ENCODE data around the gene ARL13A. TPM values are rescaled to one million over a fixed set of nuclear protein-coding genes. Genes with fewer than 3 reads are reported as not detected.

Gene ARL13A
- total RNA-seq, 2 donors from 2014 or later: not detected

- TF ChIP-seq CTCF (IDR thresholded peaks at IDR 0.05) (no peak), POLR2A (IDR thresholded peaks at IDR 0.05) (no peak)
- no peak overlapping the region for H3K4me3 ChIP-seq
- no peaks in the 10 kb centered on the region for H3K9me3 ChIP-seq
- H3K27ac ChIP-seq: no peak overlapping the region
- ATAC-seq: no peak
- H3K36me3 ChIP-seq (replicated peaks in 1 of 2; ENCODE audit: insufficient read depth in 1 of 2, low read depth in 2 of 2): no peaks in the 10 kb centered on the region
- 72 to 83% methylated on average over 4 of the region's 4 CpGs for WGBS, 2 donors
- intact Hi-C loops (cut with DNase I): no loop called here
- no peak for DNase-seq
- peaks cover 13% of the 10 kb centered on the region for H3K4me1 ChIP-seq
- no peaks in the 10 kb centered on the region for H3K27me3 ChIP-seq
Observed at GRCh38 chrX:100931218-100931924, 38.1 kb upstream of the ARL13A start.

- no peak overlapping the region for H3K27ac ChIP-seq
- H3K36me3 ChIP-seq (replicated peaks in 1 of 2; ENCODE audit: insufficient read depth in 1 of 2, low read depth in 2 of 2): no peaks in the 10 kb centered on the region
- intact Hi-C loops (cut with DNase I): no loop called here
- DNase-seq (no peak), ATAC-seq (no peak)
- TF ChIP-seq CTCF (IDR thresholded peaks at IDR 0.05) (no peak), POLR2A (IDR thresholded peaks at IDR 0.05) (no peak)
- H3K27me3 ChIP-seq: no peaks in the 10 kb centered on the region
- peaks cover 13% of the 10 kb centered on the region for H3K4me1 ChIP-seq
- H3K9me3 ChIP-seq: no peaks in the 10 kb centered on the region
- no peak overlapping the region for H3K4me3 ChIP-seq
- WGBS, 2 donors: 68 to 86% methylated on average over 2 to 3 of the region's 3 CpGs
Observed at GRCh38 chrX:100931925-100932285, 37.6 kb upstream of the ARL13A start.

GRCh38 chrX:100935767-100936166, 33.7 kb upstream of the ARL13A start:
- H3K4me1 ChIP-seq: no peaks in the 10 kb centered on the region
- no peak overlapping the region for H3K4me3 ChIP-seq
- intact Hi-C loops (cut with DNase I): no loop called here
- DNase-seq (no peak), ATAC-seq (no peak)
- H3K36me3 ChIP-seq (replicated peaks in 1 of 2; ENCODE audit: insufficient read depth in 1 of 2, low read depth in 2 of 2): no peaks in the 10 kb centered on the region
- H3K27ac ChIP-seq: no peak overlapping the region
- H3K9me3 ChIP-seq: no peaks in the 10 kb centered on the region
- TF ChIP-seq CTCF (IDR thresholded peaks at IDR 0.05) (no peak), POLR2A (IDR thresholded peaks at IDR 0.05) (no peak)
- no peaks in the 10 kb centered on the region for H3K27me3 ChIP-seq
- WGBS, 2 donors: 69 to 77% methylated on average over 1 to 2 of the region's 2 CpGs

GRCh38 chrX:100939333-100939732, 30.2 kb upstream of the ARL13A start:
- Histone ChIP-seq H3K4me3 (no peak overlapping the region), H3K9me3 (no peaks in the 10 kb centered on the region), H3K36me3 (replicated peaks in 1 of 2; ENCODE audit: insufficient read depth in 1 of 2, low read depth in 2 of 2) (no peaks in the 10 kb centered on the region), H3K27ac (no peak overlapping the region), H3K27me3 (no peaks in the 10 kb centered on the region), H3K4me1 (no peaks in the 10 kb centered on the region)
- TF ChIP-seq CTCF (IDR thresholded peaks at IDR 0.05) (no peak), POLR2A (IDR thresholded peaks at IDR 0.05) (no peak)
- DNase-seq: no peak
- no peak for ATAC-seq
- intact Hi-C loops (cut with DNase I): no loop called here
- 57 to 76% methylated on average over 3 to 4 of the region's 4 CpGs for WGBS, 2 donors

- intact Hi-C loops (cut with DNase I): no loop called here
- Histone ChIP-seq H3K36me3 (replicated peaks in 1 of 2; ENCODE audit: insufficient read depth in 1 of 2, low read depth in 2 of 2) (no peaks in the 10 kb centered on the region), H3K27me3 (no peaks in the 10 kb centered on the region), H3K4me1 (no peaks in the 10 kb centered on the region), H3K27ac (no peak overlapping the region), H3K9me3 (no peaks in the 10 kb centered on the region), H3K4me3 (no peak overlapping the region)
- DNase-seq: no peak
- ATAC-seq: no peak
- TF ChIP-seq CTCF (IDR thresholded peaks at IDR 0.05) (no peak), POLR2A (IDR thresholded peaks at IDR 0.05) (no peak)
- 87 to 100% methylated on average over 1 to 3 of the region's 3 CpGs for WGBS, 2 donors
Observed at GRCh38 chrX:100944601-100945000, 24.9 kb upstream of the ARL13A start.

All from body of pancreas (tissue), 4 donors.